Coronary artery (tissue), 2 donors: ENCODE measurements around the gene NLRP6.

ENCODE experiments used
- DNase-seq: peaks from one replicate; pipeline ENCODE4 v3.0.0-alpha.2; 2017; ENCODE audit warnings: low spot score
- H3K27ac ChIP-seq, 2 donors: fragments of 200-600 bp; sonication (generic); one replicate each; pipeline ENCODE4 v1.5.1; 2016 to 2019
- H3K4me3 ChIP-seq: fragments of 200-600 bp; sonication (generic); 2 replicates; pipeline ENCODE4 v1.5.1; 2016; ENCODE audit warnings: mild to moderate bottlenecking, moderate library complexity
- TF ChIP-seq, protein P1 (sequence below): fragments of 200-600 bp; sonication (generic); IDR thresholded peaks from one replicate; pipeline ENCODE4 v1.5.1; 2019; ENCODE audit warnings: antibody characterized with exemption

Gene NLRP6

DNA sequence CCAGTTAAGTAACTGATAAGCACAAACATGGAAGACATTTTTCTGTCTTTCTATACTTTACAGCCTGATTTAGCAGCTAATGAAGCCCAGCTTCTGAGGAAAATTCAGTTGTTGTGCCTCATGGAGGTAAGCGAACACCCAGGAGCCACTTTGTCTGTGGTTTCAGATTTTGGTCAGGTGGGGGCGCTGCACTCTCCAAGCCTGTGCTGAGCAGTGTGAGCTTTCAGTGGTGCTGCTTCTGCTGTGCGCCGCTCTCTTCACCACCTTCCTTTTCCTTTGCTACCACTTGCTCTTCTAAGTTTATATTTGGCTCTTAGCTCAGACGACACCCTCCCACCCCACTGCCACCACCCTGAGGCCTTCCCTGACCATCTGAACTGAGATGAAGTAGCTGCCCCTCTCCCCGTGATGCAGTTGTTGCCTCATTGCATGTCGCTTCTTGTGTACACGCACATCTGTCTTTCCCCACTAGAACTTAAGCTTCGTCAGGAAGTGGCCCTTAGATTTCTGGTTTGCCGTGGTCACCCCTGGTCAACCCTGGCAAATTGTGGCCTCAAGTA, 27.4 kb upstream of the NLRP6 start:
- H3K4me3 ChIP-seq = no peak overlapping the region
- TF ChIP-seq, protein P1, sequence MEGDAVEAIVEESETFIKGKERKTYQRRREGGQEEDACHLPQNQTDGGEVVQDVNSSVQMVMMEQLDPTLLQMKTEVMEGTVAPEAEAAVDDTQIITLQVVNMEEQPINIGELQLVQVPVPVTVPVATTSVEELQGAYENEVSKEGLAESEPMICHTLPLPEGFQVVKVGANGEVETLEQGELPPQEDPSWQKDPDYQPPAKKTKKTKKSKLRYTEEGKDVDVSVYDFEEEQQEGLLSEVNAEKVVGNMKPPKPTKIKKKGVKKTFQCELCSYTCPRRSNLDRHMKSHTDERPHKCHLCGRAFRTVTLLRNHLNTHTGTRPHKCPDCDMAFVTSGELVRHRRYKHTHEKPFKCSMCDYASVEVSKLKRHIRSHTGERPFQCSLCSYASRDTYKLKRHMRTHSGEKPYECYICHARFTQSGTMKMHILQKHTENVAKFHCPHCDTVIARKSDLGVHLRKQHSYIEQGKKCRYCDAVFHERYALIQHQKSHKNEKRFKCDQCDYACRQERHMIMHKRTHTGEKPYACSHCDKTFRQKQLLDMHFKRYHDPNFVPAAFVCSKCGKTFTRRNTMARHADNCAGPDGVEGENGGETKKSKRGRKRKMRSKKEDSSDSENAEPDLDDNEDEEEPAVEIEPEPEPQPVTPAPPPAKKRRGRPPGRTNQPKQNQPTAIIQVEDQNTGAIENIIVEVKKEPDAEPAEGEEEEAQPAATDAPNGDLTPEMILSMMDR = peak; percentile 39
- no peak for DNase-seq
- no peak overlapping the region for H3K27ac ChIP-seq

DNA sequence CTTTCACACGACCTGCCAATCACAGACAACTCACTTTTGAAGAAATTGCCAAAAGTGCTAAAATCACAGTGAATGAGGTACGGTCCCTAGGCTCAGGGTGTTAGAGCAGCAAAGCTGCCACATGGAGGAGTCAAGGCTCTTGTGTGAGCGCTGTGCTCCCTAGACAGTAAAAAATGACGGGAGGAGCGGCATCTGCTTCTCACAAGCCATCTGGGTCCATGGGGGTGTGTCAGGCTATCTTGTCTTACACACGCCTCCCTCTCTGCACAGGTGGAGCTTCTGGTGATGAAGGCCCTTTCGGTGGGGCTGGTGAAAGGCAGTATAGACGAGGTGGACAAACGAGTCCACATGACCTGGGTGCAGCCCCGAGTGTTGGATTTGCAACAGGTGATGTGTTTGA, 26.7 kb upstream of the NLRP6 start:
- Histone ChIP-seq H3K4me3 (no peak overlapping the region), H3K27ac (no peak overlapping the region)
- TF ChIP-seq, protein P1 = no peak
- DNase-seq = no peak

DNA sequence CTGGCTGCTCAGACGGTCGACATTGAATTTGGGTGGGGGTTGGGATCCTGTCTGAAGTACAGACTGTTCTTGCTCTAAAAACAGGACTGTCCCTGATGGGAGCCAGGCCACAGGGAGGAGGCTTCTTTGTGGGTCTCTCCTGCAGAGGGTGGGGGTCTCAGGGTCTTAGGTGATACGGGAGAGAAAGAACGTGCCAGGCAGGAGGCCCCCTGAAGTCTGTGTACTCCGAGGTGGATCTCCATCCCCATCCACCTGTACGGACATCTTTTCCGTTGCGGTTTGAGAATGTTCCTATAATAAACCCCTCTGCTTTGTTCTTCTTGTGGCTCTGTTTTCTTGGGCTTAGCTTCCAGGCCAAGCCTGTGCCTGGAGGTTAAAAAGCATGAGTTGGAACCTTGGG, 25.5 kb upstream of the NLRP6 start:
- Histone ChIP-seq H3K4me3 (no peak overlapping the region), H3K27ac (no peak overlapping the region)
- DNase-seq = no peak
- TF ChIP-seq, protein P1 = no peak

DNA sequence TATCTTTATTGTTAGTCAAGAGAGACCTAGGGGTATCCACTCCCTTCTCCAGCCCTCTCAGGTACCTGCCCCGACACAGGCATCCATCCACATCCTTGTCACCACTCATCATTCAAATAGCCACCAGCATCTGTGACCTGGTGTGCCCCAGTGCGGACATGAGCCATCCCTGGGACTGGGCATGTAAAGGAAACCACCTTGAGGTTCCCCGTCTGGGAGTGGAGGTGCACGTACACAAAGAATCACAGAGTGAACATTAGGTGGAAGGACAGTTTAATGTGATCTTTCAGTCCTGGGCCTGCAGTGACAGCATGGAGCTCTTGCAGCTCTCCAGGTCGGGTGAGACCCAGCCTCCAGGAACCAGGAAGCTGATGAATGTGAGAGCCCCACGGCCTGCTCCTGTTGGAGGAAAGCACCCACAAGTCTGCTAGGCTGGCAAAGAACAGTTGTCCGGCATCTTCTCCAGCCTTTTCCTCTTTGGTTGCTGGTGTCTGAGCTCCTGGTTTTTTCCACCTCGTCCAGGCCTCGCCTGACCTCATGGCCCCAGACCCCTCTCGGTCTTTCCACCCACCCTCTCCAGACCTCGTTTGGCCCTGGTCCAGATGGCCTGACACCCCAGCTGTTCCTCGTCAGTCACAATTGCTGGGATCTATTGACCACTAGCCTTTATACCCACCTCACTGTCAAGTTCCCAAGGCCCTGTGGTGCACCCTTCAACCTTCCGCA, 24.9 kb upstream of the NLRP6 start:
- no peak for DNase-seq
- Histone ChIP-seq H3K27ac (no peak overlapping the region), H3K4me3 (no peak overlapping the region)
- TF ChIP-seq, protein P1 = no peak

DNA sequence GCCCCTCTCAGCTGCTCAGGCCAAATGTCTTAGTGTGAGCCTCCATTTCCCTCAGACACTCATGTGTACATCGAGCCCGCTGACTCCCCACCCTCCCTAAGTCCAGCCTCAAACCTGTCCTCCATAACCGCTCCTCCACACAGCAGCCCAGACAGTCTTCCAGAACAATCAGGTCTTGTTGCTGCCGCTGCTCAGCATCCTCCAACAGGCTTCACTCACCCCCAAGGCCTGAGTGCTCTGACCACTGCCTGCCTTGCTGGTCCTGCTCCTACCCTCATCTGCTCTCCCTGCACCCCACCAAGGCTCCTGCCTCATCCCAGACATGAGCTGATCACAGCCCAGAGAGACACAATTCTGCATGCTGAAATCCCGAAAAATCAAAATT, 24.3 kb upstream of the NLRP6 start:
- no peak for DNase-seq
- Histone ChIP-seq H3K4me3 (no peak overlapping the region), H3K27ac (no peak overlapping the region)

DNA sequence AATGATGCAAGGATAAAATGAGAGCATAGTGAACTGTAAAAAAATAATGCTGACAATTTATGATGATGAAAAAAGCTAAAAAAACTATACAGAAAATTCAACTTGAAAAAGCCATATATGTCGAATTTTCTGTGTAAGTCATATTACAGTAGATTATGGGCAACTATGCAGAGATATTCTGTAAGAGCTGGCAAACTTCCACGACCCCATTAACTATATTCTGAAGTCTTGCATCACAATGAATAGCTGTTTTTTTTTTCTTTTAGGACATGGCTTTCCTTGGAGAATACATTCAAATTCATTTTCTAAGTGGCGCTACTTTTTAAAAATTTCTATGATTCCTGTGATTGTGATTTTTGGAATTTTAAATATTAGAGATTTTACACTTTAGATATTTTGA, 23.0 kb upstream of the NLRP6 start:
- no peak overlapping the region for H3K27ac ChIP-seq
- H3K4me3 ChIP-seq = no peak overlapping the region
- DNase-seq = no peak
- TF ChIP-seq, protein P1 = no peak

More for the DNA sequence above, 24.3 kb upstream of the NLRP6 start:
- TF ChIP-seq, protein P1 = no peak

DNA sequence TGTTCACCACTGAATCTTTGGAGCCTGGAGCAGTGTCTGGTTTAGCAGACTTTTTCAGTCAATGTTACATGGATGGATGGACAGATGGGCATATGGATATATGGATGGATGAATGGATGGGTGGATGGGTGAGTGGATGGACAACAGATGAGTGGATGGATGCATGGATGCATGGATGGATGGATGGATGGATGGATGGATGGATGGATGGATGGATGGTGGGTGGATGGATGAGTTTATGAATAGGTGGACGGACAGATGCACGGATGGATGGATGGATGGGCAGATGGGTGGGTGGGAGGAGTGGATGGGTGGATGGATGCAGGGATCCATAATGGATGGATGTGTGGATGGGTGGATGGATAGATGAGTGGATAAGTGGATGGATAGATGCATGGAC, 22.4 kb upstream of the NLRP6 start:
- no peak for DNase-seq
- TF ChIP-seq, protein P1 = no peak
- no peak overlapping the region for H3K27ac ChIP-seq
- no peak overlapping the region for H3K4me3 ChIP-seq
